DND-41 (cell line): ENCODE data around the gene RAB30.

Experiments
- ATAC-seq: fragments of 200-7000 bp; cut with Tn5 transposase; 3 replicates; pipeline ENCODE4 v1.9.1; 2021; ENCODE audit warnings: low read depth; ENCODE audit not compliant: insufficient read depth
- DNase-seq: peaks from one replicate; pipeline ENCODE4 v3.0.0-alpha.2; 2020
- H2AFZ ChIP-seq: 2 replicates; pipeline ENCODE4 v1.6.0; 2012; ENCODE audit warnings: low read depth, low read length
- H3K27ac ChIP-seq: 2 replicates; pipeline ENCODE4 v1.5.1; 2012; ENCODE audit warnings: low read length, inconsistent platforms
- H3K27me3 ChIP-seq: fragments of 200-600 bp; sonication (generic); 2 replicates; pipeline ENCODE4 v1.6.0; 2012; ENCODE audit warnings: low read length, mild to moderate bottlenecking, inconsistent platforms; ENCODE audit not compliant: insufficient read depth, poor library complexity
- H3K36me3 ChIP-seq: 2 replicates; pipeline ENCODE4 v1.5.1; 2012; ENCODE audit warnings: low read length, inconsistent platforms; ENCODE audit not compliant: insufficient read depth
- H3K4me1 ChIP-seq: 2 replicates; pipeline ENCODE4 v1.5.1; 2012; ENCODE audit warnings: mild to moderate bottlenecking, low read length; ENCODE audit not compliant: insufficient read depth
- H3K4me2 ChIP-seq: 2 replicates; pipeline ENCODE4 v1.6.0; 2012; ENCODE audit warnings: mild to moderate bottlenecking, moderate library complexity, low read length, inconsistent platforms; ENCODE audit not compliant: insufficient read depth
- H3K4me3 ChIP-seq, 2 experiments: fragments of 200-600 bp in 1 of 2; shearing (Covaris generic) in 1 of 2; 2 replicates each; pipeline ENCODE4 v1.5.1; 2012 to 2016; ENCODE audit warnings: inconsistent platforms in 2 of 2, low read length in 2 of 2, mild to moderate bottlenecking in 2 of 2, low read depth in 1 of 2, moderate library complexity in 1 of 2
- H3K79me2 ChIP-seq: 2 replicates; pipeline ENCODE4 v1.6.0; 2012; ENCODE audit warnings: low read length, inconsistent platforms; ENCODE audit not compliant: insufficient read depth
- H3K9ac ChIP-seq: 2 replicates; pipeline ENCODE4 v1.6.0; 2012; ENCODE audit warnings: low read depth, mild to moderate bottlenecking, inconsistent platforms, low read length, moderate library complexity
- H3K9me3 ChIP-seq: 2 replicates; pipeline ENCODE4 v1.5.1; 2012; ENCODE audit warnings: low read length, moderate library complexity, mild to moderate bottlenecking, inconsistent platforms; ENCODE audit not compliant: insufficient read depth, severe bottlenecking
- H4K20me1 ChIP-seq: 2 replicates; pipeline ENCODE4 v1.6.0; 2012; ENCODE audit warnings: low read length; ENCODE audit not compliant: insufficient read depth
- EZH2 ChIP-seq: IDR thresholded peaks from 3 replicates; pipeline ENCODE4 v1.6.1; 2012; ENCODE audit warnings: borderline replicate concordance, low read depth, mild to moderate bottlenecking, moderate library complexity, low read length, inconsistent platforms; ENCODE audit not compliant: severe bottlenecking
- TF ChIP-seq, protein P1 (sequence below): IDR thresholded peaks from 2 replicates; pipeline ENCODE4 v1.5.1; 2012; ENCODE audit warnings: borderline replicate concordance, low read length, moderate library complexity, mild to moderate bottlenecking; ENCODE audit not compliant: poor library complexity, severe bottlenecking; ENCODE audit errors: extremely low read depth

The RAB30 gene

GRCh38 chr11:83004746-83005556 lies 66.7 kb downstream of the RAB30 start:
- no peak overlapping the region for H3K9ac ChIP-seq

DNA sequence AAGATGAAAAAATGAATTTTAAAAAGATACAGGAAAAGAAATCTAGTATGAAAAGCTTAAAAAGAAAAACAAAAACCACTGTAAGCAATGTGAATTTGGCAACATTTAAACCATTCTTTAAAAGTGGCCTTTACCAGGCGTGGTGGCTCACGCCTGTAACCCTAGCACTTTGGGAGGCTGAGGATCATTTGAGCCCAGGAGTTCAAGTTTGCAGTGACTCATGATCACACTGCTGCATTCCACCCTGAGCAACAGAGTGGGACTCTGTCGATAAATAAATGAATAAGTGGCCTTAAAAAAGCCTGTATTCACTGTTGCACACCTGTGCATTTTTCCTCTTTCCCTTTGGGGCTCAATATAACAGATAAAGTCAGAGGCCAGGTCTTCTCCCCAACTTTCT lies 69.2 kb downstream of the RAB30 start:
- no peak overlapping the region for H3K4me2 ChIP-seq
- TF ChIP-seq EZH2 = no peak
- TF ChIP-seq, protein P1, sequence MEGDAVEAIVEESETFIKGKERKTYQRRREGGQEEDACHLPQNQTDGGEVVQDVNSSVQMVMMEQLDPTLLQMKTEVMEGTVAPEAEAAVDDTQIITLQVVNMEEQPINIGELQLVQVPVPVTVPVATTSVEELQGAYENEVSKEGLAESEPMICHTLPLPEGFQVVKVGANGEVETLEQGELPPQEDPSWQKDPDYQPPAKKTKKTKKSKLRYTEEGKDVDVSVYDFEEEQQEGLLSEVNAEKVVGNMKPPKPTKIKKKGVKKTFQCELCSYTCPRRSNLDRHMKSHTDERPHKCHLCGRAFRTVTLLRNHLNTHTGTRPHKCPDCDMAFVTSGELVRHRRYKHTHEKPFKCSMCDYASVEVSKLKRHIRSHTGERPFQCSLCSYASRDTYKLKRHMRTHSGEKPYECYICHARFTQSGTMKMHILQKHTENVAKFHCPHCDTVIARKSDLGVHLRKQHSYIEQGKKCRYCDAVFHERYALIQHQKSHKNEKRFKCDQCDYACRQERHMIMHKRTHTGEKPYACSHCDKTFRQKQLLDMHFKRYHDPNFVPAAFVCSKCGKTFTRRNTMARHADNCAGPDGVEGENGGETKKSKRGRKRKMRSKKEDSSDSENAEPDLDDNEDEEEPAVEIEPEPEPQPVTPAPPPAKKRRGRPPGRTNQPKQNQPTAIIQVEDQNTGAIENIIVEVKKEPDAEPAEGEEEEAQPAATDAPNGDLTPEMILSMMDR = no peak
- no peak for DNase-seq
- no peak for ATAC-seq
- no peaks in the 10 kb centered on the region for H3K4me1 ChIP-seq
- no peak overlapping the region for H3K9ac ChIP-seq
- no peaks in the 10 kb centered on the region for H4K20me1 ChIP-seq
- H3K36me3 ChIP-seq = no peaks in the 10 kb centered on the region
- no peak overlapping the region for H2AFZ ChIP-seq
- no peaks in the 10 kb centered on the region for H3K79me2 ChIP-seq
- H3K9me3 ChIP-seq = no peaks in the 10 kb centered on the region
- H3K27ac ChIP-seq = no peak overlapping the region
- no peak overlapping the region for H3K4me3 ChIP-seq
- H3K27me3 ChIP-seq = no peaks in the 10 kb centered on the region

More at GRCh38 chr11:83004746-83005556, 66.7 kb downstream of the RAB30 start:
- Histone ChIP-seq H3K4me1 (no peaks in the 10 kb centered on the region), H3K4me3 (no peak overlapping the region), H3K27me3 (no peaks in the 10 kb centered on the region), H3K4me2 (no peak overlapping the region), H3K36me3 (no peaks in the 10 kb centered on the region), H3K27ac (no peak overlapping the region), H3K79me2 (no peaks in the 10 kb centered on the region), H2AFZ (no peak overlapping the region), H3K9me3 (no peaks in the 10 kb centered on the region), H4K20me1 (no peaks in the 10 kb centered on the region)
- ATAC-seq (no peak), DNase-seq (no peak)
- TF ChIP-seq EZH2 = no peak
- TF ChIP-seq, protein P1 = no peak

- no peak for DNase-seq
- Histone ChIP-seq H3K4me1 (no peaks in the 10 kb centered on the region), H3K9ac (no peak overlapping the region), H3K79me2 (no peaks in the 10 kb centered on the region), H3K9me3 (no peaks in the 10 kb centered on the region), H3K4me3 (no peak overlapping the region), H3K27ac (no peak overlapping the region), H3K36me3 (no peaks in the 10 kb centered on the region), H3K4me2 (no peak overlapping the region), H4K20me1 (no peaks in the 10 kb centered on the region), H3K27me3 (no peaks in the 10 kb centered on the region), H2AFZ (no peak overlapping the region)
- TF ChIP-seq, protein P1 = no peak
- no peak for TF ChIP-seq EZH2
- ATAC-seq = no peak
Measured at GRCh38 chr11:83002053-83002452, 69.6 kb downstream of the RAB30 start.

GRCh38 chr11:83000381-83000780 lies 71.3 kb downstream of the RAB30 start:
- ATAC-seq (no peak), DNase-seq (no peak)
- H2AFZ ChIP-seq = no peak overlapping the region
- TF ChIP-seq EZH2 = no peak
- TF ChIP-seq, protein P1 = no peak
- no peak overlapping the region for H3K9ac ChIP-seq
- no peaks in the 10 kb centered on the region for H4K20me1 ChIP-seq
- no peaks in the 10 kb centered on the region for H3K9me3 ChIP-seq
- no peaks in the 10 kb centered on the region for H3K27me3 ChIP-seq
- H3K27ac ChIP-seq = no peak overlapping the region
- no peak overlapping the region for H3K4me3 ChIP-seq
- no peak overlapping the region for H3K4me2 ChIP-seq
- no peaks in the 10 kb centered on the region for H3K79me2 ChIP-seq
- H3K36me3 ChIP-seq = no peaks in the 10 kb centered on the region
- H3K4me1 ChIP-seq = no peaks in the 10 kb centered on the region
